RWPE1 (cell line): ENCODE results near the gene PPP3CA.

Source experiments
- CTCF ChIA-PET: fragments of 350-600 bp; sonication (Branson Sonifier 250); formaldehyde crosslinking; extraction: SDS; loops from one replicate; lab custom pipeline; 2021; lab: Yijun Ruan, JAX
- POLR2A ChIA-PET: fragments of 400-600 bp; formaldehyde crosslinking; extraction: SDS; loops from one replicate; lab custom pipeline; 2020; ENCODE audit warnings: antibody characterized with exemption; ENCODE audit not compliant: low non-redundant PET; lab: Yijun Ruan, JAX
- DNase-seq: peaks from one replicate; pipeline ENCODE4 v3.0.0; 2012; ENCODE audit warnings: low spot score
- H3K27ac ChIP-seq: fragments of 450-650 bp; 2 replicates; pipeline ENCODE4 v1.5.1; 2017
- TF ChIP-seq, protein P1 (sequence below): fragments of 450-650 bp; conservative IDR thresholded peaks from 2 replicates; pipeline ENCODE4 v1.5.1; 2017; ENCODE audit warnings: low read depth, mild to moderate bottlenecking

The PPP3CA gene

DNA sequence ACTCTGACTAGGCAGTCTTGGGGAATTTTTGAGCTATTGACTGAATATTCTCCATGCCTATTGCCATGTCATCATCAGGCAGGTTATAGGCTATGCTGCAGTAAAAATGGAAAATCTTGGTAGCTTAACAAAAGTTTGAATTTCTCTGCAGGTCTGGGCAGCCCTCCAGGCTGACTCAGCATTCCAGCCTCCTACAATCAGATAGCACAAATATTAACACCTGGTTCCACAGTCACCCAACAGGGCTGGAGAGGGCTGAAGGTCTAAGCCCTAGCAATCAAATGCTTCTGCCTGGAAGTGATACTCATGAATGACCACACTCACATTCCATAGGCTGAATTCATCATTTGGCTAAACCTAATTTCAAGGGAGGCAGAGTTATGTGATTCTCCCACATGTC, 9.6 kb upstream of the PPP3CA start:
- CTCF ChIA-PET, result no interaction called here
- TF ChIP-seq, protein P1, sequence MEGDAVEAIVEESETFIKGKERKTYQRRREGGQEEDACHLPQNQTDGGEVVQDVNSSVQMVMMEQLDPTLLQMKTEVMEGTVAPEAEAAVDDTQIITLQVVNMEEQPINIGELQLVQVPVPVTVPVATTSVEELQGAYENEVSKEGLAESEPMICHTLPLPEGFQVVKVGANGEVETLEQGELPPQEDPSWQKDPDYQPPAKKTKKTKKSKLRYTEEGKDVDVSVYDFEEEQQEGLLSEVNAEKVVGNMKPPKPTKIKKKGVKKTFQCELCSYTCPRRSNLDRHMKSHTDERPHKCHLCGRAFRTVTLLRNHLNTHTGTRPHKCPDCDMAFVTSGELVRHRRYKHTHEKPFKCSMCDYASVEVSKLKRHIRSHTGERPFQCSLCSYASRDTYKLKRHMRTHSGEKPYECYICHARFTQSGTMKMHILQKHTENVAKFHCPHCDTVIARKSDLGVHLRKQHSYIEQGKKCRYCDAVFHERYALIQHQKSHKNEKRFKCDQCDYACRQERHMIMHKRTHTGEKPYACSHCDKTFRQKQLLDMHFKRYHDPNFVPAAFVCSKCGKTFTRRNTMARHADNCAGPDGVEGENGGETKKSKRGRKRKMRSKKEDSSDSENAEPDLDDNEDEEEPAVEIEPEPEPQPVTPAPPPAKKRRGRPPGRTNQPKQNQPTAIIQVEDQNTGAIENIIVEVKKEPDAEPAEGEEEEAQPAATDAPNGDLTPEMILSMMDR, result no peak
- peak; percentile 92 for DNase-seq
- POLR2A ChIA-PET, result interaction anchor here (0.8 kb wide), 1 partner anchor 9 kb away, joined by 4 read pairs; the partner anchor contains the start of gene PPP3CA
- no peak overlapping the region for H3K27ac ChIP-seq

GRCh38 chr4:101355767-101356702, 8.7 kb upstream of the PPP3CA start:
- peak; percentile 71 for DNase-seq
- ChIA-PET POLR2A (interaction anchor here (0.8 kb wide), 1 partner anchor 8 kb away, joined by 4 read pairs; the partner anchor contains the start of gene PPP3CA), CTCF (interaction anchor here (1.0 kb wide), 1 partner anchor 8 kb away, joined by 3 read pairs; no protein-coding TSS in a partner anchor)
- H3K27ac ChIP-seq, result no peak overlapping the region
- TF ChIP-seq, protein P1, result no peak

GRCh38 chr4:101355246-101355645, 7.9 kb upstream of the PPP3CA start:
- no peak for DNase-seq
- no peak overlapping the region for H3K27ac ChIP-seq
- TF ChIP-seq, protein P1, result no peak
- ChIA-PET CTCF (no interaction called here), POLR2A (no interaction called here)

DNA sequence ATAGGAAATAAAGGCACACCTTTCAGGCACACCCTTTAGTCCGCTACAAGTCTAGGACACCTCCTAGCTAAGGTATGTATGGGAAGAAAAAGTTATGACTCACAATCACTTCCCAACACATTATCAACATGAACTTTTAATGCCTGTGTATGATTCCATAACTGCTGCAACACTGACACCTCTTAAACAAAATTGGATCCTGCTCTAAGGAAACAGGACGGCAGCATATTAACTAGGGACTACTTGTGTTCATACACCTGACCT, 2.4 kb upstream of the PPP3CA start:
- DNase-seq, result peak; percentile 64
- peak overlapping the region; percentile 96 for H3K27ac ChIP-seq
- ChIA-PET POLR2A (no interaction called here), CTCF (no interaction called here)
- TF ChIP-seq, protein P1, result no peak

DNA sequence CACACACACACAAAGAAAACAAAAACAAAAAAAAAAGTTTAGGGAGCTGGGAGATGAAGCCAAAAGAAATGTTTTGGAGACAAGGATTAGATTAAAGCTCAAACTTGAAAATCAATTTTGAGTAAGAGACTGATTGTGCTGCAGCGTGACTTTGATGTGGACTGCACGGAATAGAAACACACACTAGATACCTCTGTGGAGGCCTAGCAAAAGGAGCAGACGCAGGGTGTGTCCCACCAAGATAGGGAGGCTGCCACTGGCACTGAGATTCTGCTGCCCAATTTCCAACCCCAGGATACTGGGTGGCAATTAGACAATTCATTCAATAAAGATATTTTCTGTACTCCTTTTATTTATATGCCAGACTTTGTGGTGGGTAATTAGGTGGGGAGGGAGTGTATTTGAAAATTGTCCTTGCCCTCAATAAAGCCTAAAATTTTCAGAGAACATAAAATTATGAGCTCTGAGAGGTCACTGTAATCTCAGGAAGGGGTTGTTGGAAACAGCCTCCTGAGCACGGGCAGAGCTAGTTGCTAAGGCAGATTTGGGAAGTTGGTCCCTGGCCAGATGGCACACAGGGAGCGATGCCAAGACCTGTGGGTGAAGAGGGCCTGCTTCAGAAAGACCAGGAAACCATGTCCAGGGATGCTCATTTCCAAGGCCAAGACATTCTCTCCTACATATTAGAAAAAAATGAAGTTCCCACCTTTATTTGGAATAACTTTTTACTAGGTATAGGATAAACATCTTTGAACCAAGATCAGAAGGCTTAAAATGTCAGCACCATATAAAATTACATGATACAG, 1.9 kb upstream of the PPP3CA start:
- ChIA-PET POLR2A (interaction anchor here (0.6 kb wide), 1 partner anchor 1002 kb away, joined by 3 read pairs; no protein-coding TSS in a partner anchor), CTCF (interaction anchor here (0.6 kb wide), 2 partner anchors 27 to 572 kb away, joined by 4 read pairs; no protein-coding TSS in a partner anchor)
- peak; percentile 50 for DNase-seq
- peak overlapping the region; percentile 96 for H3K27ac ChIP-seq
- TF ChIP-seq, protein P1, result no peak

DNA sequence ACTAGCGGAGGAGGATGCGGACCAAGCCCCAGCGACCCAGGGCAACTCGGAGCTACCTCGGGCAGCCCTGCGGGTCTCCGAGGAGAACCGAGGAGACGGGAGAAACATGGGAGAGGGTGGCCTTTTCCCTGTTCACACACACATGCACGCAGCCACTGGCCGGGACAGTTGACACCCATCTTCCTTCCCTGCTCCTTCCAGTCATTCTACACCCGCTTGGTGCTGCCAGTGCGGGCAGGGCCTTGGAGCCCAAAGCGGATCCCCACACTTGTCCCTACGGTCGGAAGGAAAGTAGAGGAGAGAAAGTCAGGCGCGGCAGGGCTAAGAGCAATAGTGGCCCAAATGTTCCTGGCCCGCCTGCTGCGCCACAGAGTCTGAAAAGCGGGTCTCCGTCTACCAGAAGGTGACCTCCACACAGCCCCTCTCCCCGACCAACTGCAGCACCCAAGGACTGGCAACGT, 1.1 kb upstream of the PPP3CA start:
- no peak for DNase-seq
- ChIA-PET POLR2A (interaction anchor here (0.6 to 1.0 kb wide), 2 partner anchors 159 to 164 kb away, joined by 3 to 4 read pairs; no protein-coding TSS in a partner anchor), CTCF (interaction anchor here (1.0 kb wide), 1 partner anchor 8 kb away, joined by 3 read pairs; no protein-coding TSS in a partner anchor)
- H3K27ac ChIP-seq, result peak overlapping the region; percentile 96
- TF ChIP-seq, protein P1, result no peak
